ENCODE measurements around the gene APBB2.

Gene APBB2

DNA sequence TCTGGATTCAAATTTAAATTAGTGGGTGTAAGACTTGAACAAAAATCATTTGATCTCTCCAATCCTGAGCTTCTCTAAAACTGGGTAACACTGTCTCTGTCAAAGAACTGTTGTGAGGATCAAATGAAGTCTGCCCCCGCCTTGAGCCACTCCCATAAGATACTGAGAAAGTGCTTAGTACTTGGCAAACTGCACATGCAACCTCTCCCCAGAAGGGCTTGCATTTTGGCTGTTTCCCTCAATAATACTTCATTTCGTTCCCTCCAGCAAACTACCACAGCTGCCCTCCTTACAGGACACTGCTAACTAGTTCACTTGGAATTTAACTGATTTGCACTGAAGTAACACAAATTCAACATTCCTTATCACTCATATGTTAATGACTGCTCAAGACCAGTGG lies 79.8 kb downstream of the APBB2 start:
- H3K27me3 Mint-ChIP-seq = peaks cover 2% of the 10 kb centered on the region
- H3K4me1 Mint-ChIP-seq = no peaks in the 10 kb centered on the region
- no peaks in the 10 kb centered on the region for H3K36me3 Mint-ChIP-seq (ENCODE audit: low read depth)
- no peak for DNase-seq
- no peak for ATAC-seq
- no peaks in the 10 kb centered on the region for H3K9me3 Mint-ChIP-seq
- H3K4me3 Mint-ChIP-seq = no peak overlapping the region
- no peak overlapping the region for H3K27ac Mint-ChIP-seq

DNA sequence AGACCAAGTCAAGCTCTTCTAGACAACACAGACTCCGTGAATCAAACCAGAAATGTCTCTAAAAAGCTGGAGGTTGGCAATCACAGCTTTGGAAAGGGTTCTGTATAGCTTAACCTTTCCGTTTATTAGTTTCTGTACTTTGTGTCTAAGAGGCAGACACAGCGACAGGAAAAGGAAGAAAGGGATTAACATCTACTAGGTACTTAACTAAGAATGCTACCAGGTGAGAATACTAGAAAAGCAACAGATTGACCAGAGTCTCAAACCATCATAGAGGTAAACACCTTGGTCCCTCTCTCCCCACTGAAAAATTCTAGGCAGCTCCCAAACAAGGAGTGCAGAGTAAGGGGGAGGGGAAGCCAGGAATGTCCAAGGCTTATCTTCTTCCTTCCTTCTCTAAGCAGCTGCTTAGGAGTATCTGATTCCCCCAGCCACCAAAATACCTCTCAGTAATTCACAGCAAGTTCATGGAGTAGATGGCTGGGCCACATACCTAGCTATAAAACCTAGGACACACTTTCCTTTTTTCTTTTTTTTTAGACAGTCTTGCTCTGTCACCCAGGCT lies 80.8 kb downstream of the APBB2 start:
- no peaks in the 10 kb centered on the region for H3K36me3 Mint-ChIP-seq (ENCODE audit: low read depth)
- DNase-seq (no peak), ATAC-seq (no peak)
- peaks cover 2% of the 10 kb centered on the region for H3K27me3 Mint-ChIP-seq
- H3K4me3 Mint-ChIP-seq = no peak overlapping the region
- H3K9me3 Mint-ChIP-seq = no peaks in the 10 kb centered on the region
- no peak overlapping the region for H3K27ac Mint-ChIP-seq
- no peaks in the 10 kb centered on the region for H3K4me1 Mint-ChIP-seq

DNA sequence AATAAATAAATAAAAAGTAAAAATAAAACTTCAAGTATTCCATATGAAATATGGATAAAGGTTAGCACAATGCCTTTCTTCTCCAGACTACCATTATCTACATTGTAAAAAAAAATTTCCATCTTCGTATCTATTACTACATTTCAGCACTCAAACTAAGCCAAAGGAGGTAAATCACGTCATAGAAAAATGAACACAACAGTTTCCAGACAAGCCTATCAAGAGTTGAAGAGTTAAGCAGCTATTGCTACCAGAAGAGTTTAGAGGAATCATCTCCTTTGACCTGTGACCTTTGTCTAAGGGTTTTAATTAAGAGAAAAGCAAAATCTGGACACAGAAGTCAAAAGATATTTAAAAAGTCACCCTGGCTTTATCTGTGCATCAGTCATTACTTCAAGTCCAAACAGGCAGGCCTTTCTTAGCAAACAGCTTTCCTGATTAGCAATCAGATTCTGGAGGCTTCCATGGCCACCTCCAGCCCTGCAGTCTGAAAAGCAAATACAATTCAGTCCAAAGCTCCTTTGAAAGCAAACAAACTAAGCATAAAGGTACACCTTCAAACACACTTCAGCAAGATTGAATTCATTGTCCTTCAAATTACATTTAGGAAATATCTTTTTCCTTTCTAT lies 82.2 kb downstream of the APBB2 start:
- H3K27me3 Mint-ChIP-seq = peaks cover 2% of the 10 kb centered on the region
- no peaks in the 10 kb centered on the region for H3K4me1 Mint-ChIP-seq
- H3K27ac Mint-ChIP-seq = no peak overlapping the region
- H3K36me3 Mint-ChIP-seq (ENCODE audit: low read depth) = no peaks in the 10 kb centered on the region
- ATAC-seq (no peak), DNase-seq (no peak)
- no peaks in the 10 kb centered on the region for H3K9me3 Mint-ChIP-seq
- no peak overlapping the region for H3K4me3 Mint-ChIP-seq

DNA sequence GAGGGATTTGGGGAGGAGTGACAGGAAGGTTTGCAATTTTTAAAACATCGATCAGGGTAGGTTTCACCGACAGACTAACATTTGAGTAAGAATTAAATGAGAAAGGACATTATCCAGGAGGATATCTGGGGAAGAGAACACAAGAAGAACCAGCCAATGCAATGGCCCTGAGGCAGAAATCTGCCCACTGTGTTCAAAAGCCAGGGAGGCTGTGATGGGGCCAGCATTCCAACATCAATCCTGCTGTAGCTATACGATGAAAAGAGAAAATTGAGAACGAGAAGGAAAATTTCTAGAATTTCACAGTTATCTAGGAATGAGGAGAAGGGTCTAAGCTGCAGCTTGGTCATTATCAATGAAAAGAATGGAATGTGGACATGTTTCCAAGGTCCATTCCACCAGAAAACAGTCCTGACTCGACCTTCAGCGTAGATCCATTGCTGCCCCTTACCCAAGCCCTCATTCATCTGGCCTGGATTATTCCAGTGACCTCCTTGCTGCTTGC lies 84.4 kb downstream of the APBB2 start:
- H3K4me1 Mint-ChIP-seq = no peaks in the 10 kb centered on the region
- peaks cover 2% of the 10 kb centered on the region for H3K27me3 Mint-ChIP-seq
- no peak overlapping the region for H3K27ac Mint-ChIP-seq
- ATAC-seq = no peak
- no peaks in the 10 kb centered on the region for H3K36me3 Mint-ChIP-seq (ENCODE audit: low read depth)
- H3K9me3 Mint-ChIP-seq = no peaks in the 10 kb centered on the region
- no peak for DNase-seq
- H3K4me3 Mint-ChIP-seq = no peak overlapping the region

DNA sequence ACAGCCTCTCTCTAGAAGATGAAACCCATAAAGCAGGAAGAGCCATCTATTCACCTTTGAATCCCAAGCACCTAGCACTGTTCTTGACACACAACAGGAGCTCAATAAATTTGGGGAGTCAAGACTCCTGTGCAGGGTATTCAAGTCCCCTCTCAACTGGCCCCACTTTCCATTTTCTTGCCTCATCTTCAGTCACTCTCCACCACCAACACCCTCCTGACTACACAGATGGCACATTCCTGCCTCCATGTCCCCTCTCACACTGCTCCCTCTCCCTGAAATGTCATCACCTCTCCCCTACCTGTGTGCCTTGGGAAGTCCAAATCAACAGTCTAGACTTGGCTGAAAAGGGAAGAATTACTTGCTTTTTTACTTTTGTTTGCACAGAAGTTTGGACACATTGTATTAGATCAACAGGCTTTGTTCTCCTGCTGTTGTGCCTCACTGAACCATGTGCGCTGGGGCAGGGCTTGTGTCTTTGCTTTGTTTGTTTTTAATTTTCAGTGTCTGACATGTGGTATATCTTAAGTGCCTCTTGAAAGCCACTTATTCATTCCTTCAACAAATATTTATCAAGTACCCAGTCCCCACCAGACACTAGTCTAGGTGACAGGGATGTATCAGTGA lies 85.1 kb downstream of the APBB2 start:
- Mint-ChIP-seq H3K4me3 (no peak overlapping the region), H3K27ac (no peak overlapping the region), H3K27me3 (peaks cover 2% of the 10 kb centered on the region), H3K36me3 (ENCODE audit: low read depth) (no peaks in the 10 kb centered on the region), H3K9me3 (no peaks in the 10 kb centered on the region), H3K4me1 (no peaks in the 10 kb centered on the region)
- ATAC-seq (no peak), DNase-seq (no peak)

DNA sequence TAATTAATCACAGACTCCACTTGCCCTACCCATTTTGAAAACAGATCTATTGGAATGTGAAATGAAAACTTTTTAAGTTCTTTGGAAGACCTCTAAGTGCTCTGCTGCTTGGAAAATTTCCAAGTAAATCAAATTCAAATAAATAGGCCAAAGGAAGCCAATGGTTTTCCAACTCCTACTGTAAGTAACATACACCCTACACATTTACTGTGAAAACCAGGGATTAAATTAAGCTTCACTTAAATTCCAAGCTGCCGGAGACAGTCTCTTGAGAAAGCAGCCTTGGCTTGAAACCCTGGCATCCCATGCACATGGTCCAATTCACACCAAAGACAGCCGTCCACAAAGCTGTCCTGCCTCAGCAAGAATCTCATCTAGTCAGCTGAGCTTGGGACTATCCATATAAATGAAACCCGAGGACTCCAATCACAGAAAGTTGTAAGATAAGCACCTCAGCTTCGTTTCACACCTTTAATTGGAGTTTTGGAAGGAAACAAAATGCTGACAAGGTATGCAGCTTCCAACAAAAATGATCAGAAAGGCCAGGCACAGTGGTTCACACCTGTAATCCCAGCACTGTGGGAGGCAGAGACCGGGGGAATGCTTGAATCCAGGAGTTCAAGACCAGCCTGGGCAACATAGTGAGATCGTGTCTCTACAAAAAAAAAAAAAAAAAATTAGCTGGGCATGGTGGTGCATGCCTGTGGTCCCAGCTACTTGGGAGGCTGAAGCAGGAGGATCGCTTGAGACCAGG lies 88.6 kb downstream of the APBB2 start:
- H3K4me1 Mint-ChIP-seq = no peaks in the 10 kb centered on the region
- no peak overlapping the region for H3K27ac Mint-ChIP-seq
- H3K36me3 Mint-ChIP-seq (ENCODE audit: low read depth) = no peaks in the 10 kb centered on the region
- peaks cover 1% of the 10 kb centered on the region for H3K27me3 Mint-ChIP-seq
- no peaks in the 10 kb centered on the region for H3K9me3 Mint-ChIP-seq
- H3K4me3 Mint-ChIP-seq = no peak overlapping the region
- ATAC-seq (no peak), DNase-seq (no peak)

DNA sequence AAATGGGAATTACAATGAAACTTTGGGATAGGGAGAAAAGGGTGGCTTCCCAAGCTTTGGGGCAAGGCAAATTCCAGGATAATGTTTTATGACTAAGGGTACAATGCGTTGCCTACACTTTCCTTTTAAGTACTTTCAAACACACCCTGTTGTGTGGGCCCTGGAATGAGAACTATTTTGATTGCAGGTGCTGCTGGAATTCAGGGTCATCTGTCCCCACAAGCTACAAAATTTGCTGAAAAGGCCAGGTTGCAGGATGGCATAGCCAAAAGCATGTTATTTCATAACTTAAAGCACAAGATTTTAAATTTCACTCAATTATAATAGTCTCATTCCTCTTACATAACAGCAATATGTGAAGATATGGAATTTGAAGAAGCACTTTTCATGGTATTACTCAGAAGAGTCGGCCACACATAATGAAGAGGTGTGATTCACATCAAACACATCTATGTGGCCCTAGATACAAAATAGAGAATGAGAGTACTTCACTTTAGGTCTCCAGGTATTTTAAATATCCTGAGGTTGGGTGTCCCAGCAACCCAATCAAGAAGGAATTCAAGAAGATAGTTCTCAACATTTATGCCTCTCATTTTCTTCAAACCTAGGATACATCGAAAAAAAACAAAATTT lies 89.3 kb downstream of the APBB2 start:
- H3K36me3 Mint-ChIP-seq (ENCODE audit: low read depth) = no peaks in the 10 kb centered on the region
- no peaks in the 10 kb centered on the region for H3K9me3 Mint-ChIP-seq
- DNase-seq (no peak), ATAC-seq (no peak)
- H3K27me3 Mint-ChIP-seq = no peaks in the 10 kb centered on the region
- no peaks in the 10 kb centered on the region for H3K4me1 Mint-ChIP-seq
- H3K27ac Mint-ChIP-seq = no peak overlapping the region
- H3K4me3 Mint-ChIP-seq = no peak overlapping the region

DNA sequence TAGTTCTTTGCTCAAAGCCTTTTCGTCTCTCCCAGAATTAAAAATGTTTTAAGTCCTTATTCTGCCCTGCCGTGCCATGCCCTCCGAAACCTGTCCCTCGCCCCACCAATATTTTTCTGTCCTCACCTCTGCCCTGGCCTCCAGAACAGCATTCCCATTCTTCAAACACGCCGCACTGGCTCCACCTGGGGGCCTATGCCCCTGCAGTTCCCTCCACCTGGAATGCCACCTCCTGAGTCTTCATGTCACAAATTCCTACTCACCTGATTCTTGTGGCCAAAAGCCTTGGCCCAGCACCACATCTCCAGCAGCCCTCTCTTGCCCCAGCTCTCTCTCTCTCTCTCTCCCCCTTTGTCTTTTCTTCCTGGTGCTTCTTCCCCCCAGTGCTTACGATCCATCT lies 91.6 kb downstream of the APBB2 start:
- no peak for ATAC-seq
- Mint-ChIP-seq H3K27me3 (no peaks in the 10 kb centered on the region), H3K27ac (no peak overlapping the region), H3K36me3 (ENCODE audit: low read depth) (no peaks in the 10 kb centered on the region), H3K9me3 (no peaks in the 10 kb centered on the region), H3K4me1 (no peaks in the 10 kb centered on the region), H3K4me3 (no peak overlapping the region)
- DNase-seq = no peak

DNA sequence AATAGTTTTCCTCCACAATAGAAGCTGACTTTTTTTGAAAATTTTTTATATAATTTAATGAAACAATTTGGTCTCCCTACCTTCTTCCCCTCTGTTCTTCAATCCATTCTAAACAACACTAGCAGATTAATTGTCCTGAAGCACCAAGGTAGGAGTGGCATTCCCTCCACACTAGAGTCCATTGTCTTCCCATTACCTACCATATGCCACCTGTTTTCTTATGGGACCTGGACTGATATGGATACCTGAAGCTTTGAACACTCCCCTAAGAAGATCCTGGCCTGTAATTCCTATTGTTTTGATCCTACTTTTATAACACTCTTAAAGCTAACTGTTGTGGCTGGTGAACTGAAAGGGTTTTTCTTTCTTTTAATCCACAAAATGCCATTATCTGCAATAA lies 92.0 kb downstream of the APBB2 start:
- Mint-ChIP-seq H3K9me3 (no peaks in the 10 kb centered on the region), H3K4me3 (no peak overlapping the region), H3K4me1 (no peaks in the 10 kb centered on the region), H3K27me3 (no peaks in the 10 kb centered on the region), H3K36me3 (ENCODE audit: low read depth) (no peaks in the 10 kb centered on the region), H3K27ac (no peak overlapping the region)
- ATAC-seq = no peak
- DNase-seq = no peak

DNA sequence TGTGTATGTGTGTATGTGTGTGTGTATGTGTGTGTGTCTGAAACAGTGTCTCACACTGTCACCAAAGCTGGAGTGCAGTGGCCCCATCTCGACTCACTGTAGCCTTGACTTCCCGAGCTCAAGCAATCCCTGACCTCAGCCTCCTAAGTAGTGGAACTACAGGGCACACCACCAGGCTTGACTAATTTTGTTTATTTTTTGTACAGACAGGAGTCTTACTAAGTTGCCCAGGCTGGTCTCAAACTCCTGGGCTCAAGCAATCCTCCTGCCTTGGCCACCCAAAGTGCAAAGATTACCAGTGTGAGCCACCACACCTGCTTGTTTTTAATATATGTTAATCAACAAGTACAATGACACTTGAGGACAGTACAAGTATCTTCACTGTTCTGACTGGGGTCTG lies 92.4 kb downstream of the APBB2 start:
- DNase-seq = no peak
- no peak for ATAC-seq
- Mint-ChIP-seq H3K27ac (no peak overlapping the region), H3K27me3 (no peaks in the 10 kb centered on the region), H3K4me1 (no peaks in the 10 kb centered on the region), H3K9me3 (no peaks in the 10 kb centered on the region), H3K4me3 (no peak overlapping the region), H3K36me3 (ENCODE audit: low read depth) (no peaks in the 10 kb centered on the region)

DNA sequence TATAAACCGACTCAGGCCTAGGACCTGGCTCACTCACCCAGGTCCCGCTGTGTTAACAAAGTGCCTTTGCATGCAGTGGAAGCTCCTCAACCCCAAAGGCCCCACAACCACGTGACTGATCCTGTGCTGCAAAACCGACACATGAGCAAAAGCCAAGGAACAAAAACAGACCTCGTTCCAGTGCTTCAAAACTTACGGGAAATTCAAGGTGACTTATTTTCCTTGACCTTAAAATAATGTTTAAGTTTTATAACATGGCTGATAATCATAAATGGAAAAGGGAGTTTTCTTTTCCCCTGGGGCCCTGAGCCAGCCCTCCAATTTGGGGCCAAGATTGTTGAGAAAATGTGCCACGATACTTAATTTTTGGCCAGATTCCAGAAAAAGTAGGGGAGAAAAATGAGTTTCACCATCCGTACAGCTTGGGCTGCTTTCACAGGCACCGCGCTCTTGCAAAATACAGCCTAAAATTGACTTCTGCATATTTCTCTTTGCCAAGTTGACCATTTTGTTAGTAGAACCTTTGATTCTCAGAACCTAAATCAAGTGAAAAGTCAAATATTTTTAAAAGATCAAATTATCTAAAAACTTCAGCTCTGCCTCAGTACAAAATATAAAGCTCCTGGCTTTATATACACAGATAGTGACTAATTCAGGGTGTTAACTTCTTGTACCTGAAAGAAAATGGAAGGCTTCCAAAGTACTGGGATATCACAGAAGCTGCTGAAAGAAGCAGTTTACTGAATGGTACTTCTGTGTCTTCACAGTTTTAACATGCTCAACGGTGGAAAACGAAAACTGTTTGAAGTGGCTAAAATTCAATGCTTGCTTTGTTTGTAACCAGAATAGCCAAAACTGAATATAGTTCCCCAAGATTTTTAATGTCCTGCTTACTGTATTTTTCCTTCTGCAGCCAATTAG lies 93.8 kb downstream of the APBB2 start:
- peaks cover 5% of the 10 kb centered on the region for H3K9me3 Mint-ChIP-seq
- no peak overlapping the region for H3K27ac Mint-ChIP-seq
- H3K4me1 Mint-ChIP-seq = no peaks in the 10 kb centered on the region
- ATAC-seq (no peak), DNase-seq (no peak)
- H3K36me3 Mint-ChIP-seq (ENCODE audit: low read depth) = peaks cover 2% of the 10 kb centered on the region
- H3K4me3 Mint-ChIP-seq = no peak overlapping the region
- H3K27me3 Mint-ChIP-seq = no peaks in the 10 kb centered on the region

DNA sequence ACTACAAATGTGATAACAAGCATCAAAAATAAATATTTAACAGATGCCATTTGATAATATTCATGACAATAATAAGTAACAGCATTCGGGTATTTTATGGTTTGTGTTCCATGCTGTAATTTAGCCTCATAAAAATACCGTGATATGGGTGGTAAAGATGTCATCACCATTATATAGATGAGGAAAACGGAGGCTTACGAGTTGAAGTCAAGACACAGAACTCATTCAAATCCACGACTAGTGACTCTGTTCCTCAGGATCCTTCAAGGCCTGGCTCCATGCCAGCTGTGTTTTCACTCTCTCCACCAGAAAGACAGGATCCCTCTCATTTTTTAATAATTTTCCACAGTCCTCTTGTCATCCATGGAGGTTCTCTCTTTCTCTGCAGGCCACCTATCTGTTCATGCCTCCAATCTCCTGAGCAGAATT lies 94.5 kb downstream of the APBB2 start:
- no peak for ATAC-seq
- no peak overlapping the region for H3K27ac Mint-ChIP-seq
- H3K27me3 Mint-ChIP-seq = no peaks in the 10 kb centered on the region
- H3K4me1 Mint-ChIP-seq = no peaks in the 10 kb centered on the region
- peaks cover 2% of the 10 kb centered on the region for H3K36me3 Mint-ChIP-seq (ENCODE audit: low read depth)
- DNase-seq = no peak
- peaks cover 10% of the 10 kb centered on the region for H3K9me3 Mint-ChIP-seq
- H3K4me3 Mint-ChIP-seq = no peak overlapping the region

DNA sequence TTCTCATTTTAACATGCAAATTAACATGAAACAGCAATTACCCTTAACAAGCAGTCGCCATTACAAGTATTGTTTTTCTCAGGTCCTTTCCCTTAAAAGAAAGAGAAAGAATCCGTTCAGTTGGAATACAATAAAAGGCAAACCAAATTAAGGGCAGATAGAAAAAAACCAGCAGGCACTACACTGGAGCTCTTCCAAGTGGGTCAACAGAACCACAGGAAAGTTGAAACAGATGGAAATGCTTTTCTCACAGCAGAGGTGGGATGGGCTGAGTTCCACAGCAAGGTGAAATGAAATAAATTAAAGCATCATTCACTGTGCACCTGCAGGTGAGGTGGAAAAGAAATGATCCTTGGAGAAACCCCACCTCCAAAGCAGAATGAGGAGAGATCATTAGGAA lies 102.6 kb downstream of the APBB2 start:
- Mint-ChIP-seq H3K27ac (no peak overlapping the region), H3K4me1 (no peaks in the 10 kb centered on the region), H3K27me3 (peaks cover 6% of the 10 kb centered on the region), H3K36me3 (ENCODE audit: low read depth) (peaks cover 2% of the 10 kb centered on the region), H3K9me3 (peaks cover 10% of the 10 kb centered on the region), H3K4me3 (no peak overlapping the region)
- ATAC-seq = no peak
- DNase-seq = no peak

DNA sequence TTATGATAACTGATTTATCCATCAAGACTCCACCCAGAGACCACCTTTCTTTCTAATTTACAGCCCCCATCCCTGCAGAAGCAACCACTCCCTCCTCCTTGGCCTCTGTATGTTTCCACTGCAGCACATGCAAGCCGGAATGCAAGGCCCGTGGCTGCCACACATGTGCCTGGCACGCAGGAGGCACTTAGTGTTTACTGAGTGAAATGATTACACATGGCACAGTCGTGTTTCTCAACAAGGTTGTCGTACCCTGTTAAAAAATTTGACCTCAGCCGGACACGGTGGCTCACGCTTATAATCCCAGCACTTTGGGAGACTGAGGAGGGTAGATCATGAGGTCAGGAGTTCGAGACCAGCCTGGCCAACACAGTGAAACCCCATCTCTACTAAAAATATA lies 104.3 kb downstream of the APBB2 start:
- no peaks in the 10 kb centered on the region for H3K36me3 Mint-ChIP-seq (ENCODE audit: low read depth)
- no peaks in the 10 kb centered on the region for H3K9me3 Mint-ChIP-seq
- ATAC-seq (no peak), DNase-seq (no peak)
- peaks cover 6% of the 10 kb centered on the region for H3K27me3 Mint-ChIP-seq
- H3K4me3 Mint-ChIP-seq = no peak overlapping the region
- H3K27ac Mint-ChIP-seq = no peak overlapping the region
- no peaks in the 10 kb centered on the region for H3K4me1 Mint-ChIP-seq

Measured in activated naive CD8-positive, alpha-beta T cell treated with anti-CD3 and anti-CD28 coated beads, Interleukin-2, amount 50 U/mL, for 24 hours (primary cell).